Activated naive CD8-positive, alpha-beta T cell (primary cell): ENCODE results near the gene CCNG1.
A peak's percentile ranks its signal among the peaks of the same experiment; 100 is the strongest.

ENCODE experiments used
- H3K27ac Mint-ChIP-seq: one replicate; pipeline ENCODE4 v1.8.0; 2021; ENCODE audit warnings: mixed read lengths
- H3K27me3 Mint-ChIP-seq: one replicate; pipeline ENCODE4 v1.8.0; 2021; ENCODE audit warnings: mixed read lengths
- H3K36me3 Mint-ChIP-seq: one replicate; pipeline ENCODE4 v1.8.0; 2021; ENCODE audit warnings: mixed read lengths
- H3K4me1 Mint-ChIP-seq: one replicate; pipeline ENCODE4 v1.8.0; 2021; ENCODE audit warnings: low read depth, mixed read lengths
- H3K4me3 Mint-ChIP-seq: one replicate; pipeline ENCODE4 v1.8.0; 2021; ENCODE audit warnings: mild to moderate bottlenecking, mixed read lengths
- H3K9me3 Mint-ChIP-seq: one replicate; pipeline ENCODE4 v1.8.0; 2021; ENCODE audit warnings: low read depth, mixed read lengths

Gene CCNG1

DNA sequence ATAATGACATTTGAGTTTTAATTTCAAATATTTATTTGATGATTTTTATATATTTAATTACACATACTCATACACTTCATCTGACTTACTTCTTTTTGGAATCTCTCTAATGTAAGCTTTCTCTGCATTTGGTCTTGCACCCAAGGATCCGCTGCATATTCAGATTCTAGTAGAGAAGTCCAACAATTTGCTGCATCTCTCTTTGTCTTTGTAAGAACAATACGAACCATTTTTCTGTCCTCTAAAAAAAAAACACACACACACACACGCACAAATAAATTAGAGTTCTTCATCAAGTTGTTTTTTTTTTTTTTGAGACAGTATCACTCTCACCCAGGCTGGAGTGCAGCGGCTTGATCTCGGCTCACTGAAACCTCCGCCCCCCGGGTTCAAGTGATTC, 19.4 kb downstream of the CCNG1 start:
- H3K9me3 Mint-ChIP-seq = no peaks in the 10 kb centered on the region
- peak overlapping the region; percentile 18 for H3K27ac Mint-ChIP-seq
- peaks cover 7% of the 10 kb centered on the region for H3K36me3 Mint-ChIP-seq
- H3K27me3 Mint-ChIP-seq = no peaks in the 10 kb centered on the region
- no peak overlapping the region for H3K4me3 Mint-ChIP-seq
- H3K4me1 Mint-ChIP-seq = peaks cover 41% of the 10 kb centered on the region

DNA sequence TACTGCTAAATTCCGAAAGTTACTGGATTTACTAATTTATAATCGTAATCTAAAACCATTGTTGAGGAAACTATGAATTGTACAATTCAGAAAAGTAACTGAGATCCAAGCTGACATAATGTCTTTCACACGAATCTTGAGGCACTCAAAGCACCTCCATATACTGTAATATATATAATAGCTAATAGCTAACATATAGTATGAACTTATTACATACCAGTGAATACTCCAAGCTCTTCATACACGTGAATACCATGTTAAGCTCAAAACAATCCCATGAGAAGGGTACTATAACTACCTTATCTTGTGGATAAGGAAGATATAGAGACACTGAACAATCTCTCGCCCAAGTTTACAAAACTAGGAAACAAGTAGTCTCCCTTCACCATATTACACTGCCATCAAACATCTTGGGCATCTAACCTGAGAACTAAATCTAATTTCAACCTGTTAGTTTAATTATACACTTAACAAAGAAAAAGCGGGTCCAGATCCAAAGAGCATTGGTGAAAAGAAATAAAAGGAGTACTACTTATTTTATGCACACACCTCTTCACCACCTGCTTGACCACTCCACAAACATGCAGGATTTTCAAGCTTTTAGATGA, 21.5 kb downstream of the CCNG1 start:
- H3K4me1 Mint-ChIP-seq = peaks cover 47% of the 10 kb centered on the region
- peaks cover 7% of the 10 kb centered on the region for H3K36me3 Mint-ChIP-seq
- no peaks in the 10 kb centered on the region for H3K9me3 Mint-ChIP-seq
- no peaks in the 10 kb centered on the region for H3K27me3 Mint-ChIP-seq
- H3K27ac Mint-ChIP-seq = peak overlapping the region; percentile 99
- peak overlapping the region; percentile 98 for H3K4me3 Mint-ChIP-seq

DNA sequence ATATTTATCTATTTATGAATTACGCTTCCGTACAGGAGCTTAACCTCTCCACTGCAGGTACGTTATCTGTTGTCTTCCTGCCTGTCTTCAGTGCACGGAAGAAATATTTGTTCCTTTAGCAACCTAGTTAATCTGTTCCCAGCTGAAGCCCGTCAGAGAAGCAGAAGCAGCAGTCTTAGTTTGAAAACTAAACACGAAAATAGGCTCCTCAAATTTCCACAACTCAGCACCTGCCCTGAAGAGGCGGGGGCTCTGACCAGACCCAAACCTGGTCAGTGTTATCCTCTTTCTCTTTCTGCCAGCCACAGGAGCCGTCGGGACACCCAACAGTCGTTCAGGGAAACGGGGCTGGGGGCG, 22.0 kb downstream of the CCNG1 start:
- H3K36me3 Mint-ChIP-seq = peaks cover 7% of the 10 kb centered on the region
- no peaks in the 10 kb centered on the region for H3K27me3 Mint-ChIP-seq
- H3K9me3 Mint-ChIP-seq = no peaks in the 10 kb centered on the region
- H3K4me3 Mint-ChIP-seq = peak overlapping the region; percentile 98
- H3K27ac Mint-ChIP-seq = peak overlapping the region; percentile 99
- peaks cover 47% of the 10 kb centered on the region for H3K4me1 Mint-ChIP-seq

DNA sequence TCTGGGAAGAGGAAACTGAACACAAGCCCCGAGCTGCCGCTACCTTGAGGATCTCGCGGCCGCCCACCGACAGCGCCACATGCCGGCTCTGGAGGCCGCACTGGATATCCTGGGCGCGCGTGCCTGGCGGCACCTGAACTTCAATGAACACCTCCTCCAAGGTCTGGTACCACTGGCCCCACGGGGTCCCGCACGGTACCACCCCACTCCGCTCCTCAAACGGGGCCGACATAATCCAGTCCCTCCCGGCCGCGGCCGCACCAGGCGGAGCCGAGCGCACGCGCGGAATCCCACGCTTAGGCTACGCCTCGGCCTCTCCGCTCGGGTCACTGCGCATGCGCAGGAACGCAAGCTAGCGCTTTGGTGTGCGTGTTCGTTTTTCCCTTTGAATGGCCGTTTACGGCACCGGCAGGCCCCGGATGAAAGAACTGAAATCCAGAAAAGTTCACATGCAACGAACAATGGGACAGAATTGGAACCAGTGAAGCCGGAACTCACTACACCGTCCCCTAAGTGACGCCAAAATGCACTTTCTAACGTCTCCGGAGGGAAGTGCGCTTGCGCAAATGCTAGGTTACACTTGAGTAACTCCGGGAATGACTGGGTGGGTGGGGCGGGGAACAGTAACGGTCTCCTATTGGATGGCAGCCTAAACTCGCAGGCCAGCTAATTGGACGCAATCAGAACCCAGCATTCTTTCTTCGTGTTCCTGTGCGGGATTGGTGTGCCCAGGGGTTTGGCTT, 22.6 kb downstream of the CCNG1 start, which contains the start of gene NUDCD2:
Gene NUDCD2 (minus strand): TSS at position 284 of the 743 bp plus-strand sequence. CDS start 52 bp downstream, at position 232.
- H3K36me3 Mint-ChIP-seq = peaks cover 7% of the 10 kb centered on the region
- peaks cover 46% of the 10 kb centered on the region for H3K4me1 Mint-ChIP-seq
- no peaks in the 10 kb centered on the region for H3K9me3 Mint-ChIP-seq
- no peaks in the 10 kb centered on the region for H3K27me3 Mint-ChIP-seq
- H3K4me3 Mint-ChIP-seq = peak within 1 kb of the TSS; percentile 98
- H3K27ac Mint-ChIP-seq = peak within 1 kb of the TSS; percentile 99

DNA sequence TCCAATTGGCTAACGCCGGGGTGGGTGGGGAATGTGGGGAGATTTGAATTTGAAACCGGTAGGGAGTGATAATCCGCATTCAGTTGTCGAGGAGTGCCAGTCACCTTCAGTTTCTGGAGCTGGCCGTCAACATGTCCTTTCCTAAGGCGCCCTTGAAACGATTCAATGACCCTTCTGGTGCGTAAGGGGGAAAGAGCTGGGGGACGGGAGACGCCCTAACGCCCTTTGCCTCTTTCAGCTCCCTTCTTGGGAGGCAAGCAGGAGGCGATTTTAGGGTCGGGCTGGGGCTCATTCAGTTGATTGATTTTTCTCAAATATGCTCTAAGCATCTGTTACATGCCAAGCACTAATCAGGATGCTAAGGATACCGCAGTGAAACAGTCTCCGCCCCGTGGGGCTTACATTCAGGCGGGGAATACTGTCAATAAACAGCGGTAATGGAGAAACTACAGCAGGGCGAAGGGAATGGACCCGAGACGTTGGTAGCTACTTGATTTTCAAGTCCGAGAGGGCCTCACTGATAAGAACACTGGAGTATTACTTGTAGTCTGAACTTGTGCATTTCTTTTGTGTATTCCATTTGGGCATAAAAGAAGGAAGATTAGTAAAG, 23.3 kb downstream of the CCNG1 start, which contains the start of gene HMMR:
Gene HMMR (plus strand): TSS at position 71 of the 610 bp plus-strand sequence. CDS start 61 bp downstream, at position 132.
- Mint-ChIP-seq H3K27ac (peak within 1 kb of the TSS; percentile 99), H3K9me3 (no peaks in the 10 kb centered on the region), H3K4me1 (peaks cover 43% of the 10 kb centered on the region), H3K4me3 (peak within 1 kb of the TSS; percentile 98), H3K27me3 (no peaks in the 10 kb centered on the region), H3K36me3 (peaks cover 3% of the 10 kb centered on the region)

- no peak overlapping the region for H3K27ac Mint-ChIP-seq
- no peaks in the 10 kb centered on the region for H3K36me3 Mint-ChIP-seq
- no peaks in the 10 kb centered on the region for H3K9me3 Mint-ChIP-seq
- H3K27me3 Mint-ChIP-seq = no peaks in the 10 kb centered on the region
- H3K4me1 Mint-ChIP-seq = peaks cover 23% of the 10 kb centered on the region
- H3K4me3 Mint-ChIP-seq = no peak overlapping the region
Observed at GRCh38 chr5:163463063-163463435, 25.7 kb downstream of the CCNG1 start.

DNA sequence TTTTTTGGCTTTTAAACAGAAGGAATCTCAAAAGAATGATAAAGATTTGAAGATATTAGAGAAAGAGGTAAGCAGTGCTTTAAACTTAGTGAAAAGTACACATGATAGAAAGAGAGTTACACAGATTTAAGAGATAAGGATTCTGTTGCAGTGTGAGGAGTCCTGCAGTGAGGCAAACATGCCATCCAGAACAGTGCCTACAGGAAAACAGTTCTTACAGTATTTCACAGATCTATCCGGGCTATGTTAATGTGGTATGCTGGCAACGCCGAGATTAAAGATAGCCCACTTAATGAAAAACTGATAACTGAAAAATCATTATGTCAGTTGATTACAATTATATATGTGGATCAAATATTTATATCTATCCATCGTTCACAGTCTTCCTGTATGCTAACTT, 30.3 kb downstream of the CCNG1 start:
- H3K9me3 Mint-ChIP-seq = no peaks in the 10 kb centered on the region
- no peak overlapping the region for H3K4me3 Mint-ChIP-seq
- H3K4me1 Mint-ChIP-seq = peaks cover 2% of the 10 kb centered on the region
- H3K27me3 Mint-ChIP-seq = no peaks in the 10 kb centered on the region
- H3K36me3 Mint-ChIP-seq = no peaks in the 10 kb centered on the region
- H3K27ac Mint-ChIP-seq = no peak overlapping the region

- no peak overlapping the region for H3K27ac Mint-ChIP-seq
- peaks cover 4% of the 10 kb centered on the region for H3K4me1 Mint-ChIP-seq
- H3K27me3 Mint-ChIP-seq = no peaks in the 10 kb centered on the region
- no peaks in the 10 kb centered on the region for H3K9me3 Mint-ChIP-seq
- no peak overlapping the region for H3K4me3 Mint-ChIP-seq
- no peaks in the 10 kb centered on the region for H3K36me3 Mint-ChIP-seq
Observed at GRCh38 chr5:163473635-163474243, 36.3 kb downstream of the CCNG1 start.

DNA sequence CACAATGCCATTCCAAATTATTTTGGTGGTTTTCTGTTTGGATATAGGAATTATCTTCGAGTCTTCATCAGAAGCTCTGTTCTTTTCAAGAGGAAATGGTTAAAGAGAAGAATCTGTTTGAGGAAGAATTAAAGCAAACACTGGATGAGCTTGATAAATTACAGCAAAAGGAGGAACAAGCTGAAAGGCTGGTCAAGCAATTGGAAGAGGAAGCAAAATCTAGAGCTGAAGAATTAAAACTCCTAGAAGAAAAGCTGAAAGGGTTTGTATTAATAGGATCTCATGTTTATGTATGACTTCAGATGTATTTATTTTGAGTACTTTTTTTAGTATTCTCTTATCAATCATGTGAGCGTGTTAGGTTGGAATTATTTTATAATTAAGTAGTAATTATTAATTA, 38.0 kb downstream of the CCNG1 start:
- Mint-ChIP-seq H3K4me1 (peaks cover 7% of the 10 kb centered on the region), H3K27me3 (no peaks in the 10 kb centered on the region), H3K27ac (no peak overlapping the region), H3K4me3 (no peak overlapping the region), H3K36me3 (no peaks in the 10 kb centered on the region), H3K9me3 (no peaks in the 10 kb centered on the region)

DNA sequence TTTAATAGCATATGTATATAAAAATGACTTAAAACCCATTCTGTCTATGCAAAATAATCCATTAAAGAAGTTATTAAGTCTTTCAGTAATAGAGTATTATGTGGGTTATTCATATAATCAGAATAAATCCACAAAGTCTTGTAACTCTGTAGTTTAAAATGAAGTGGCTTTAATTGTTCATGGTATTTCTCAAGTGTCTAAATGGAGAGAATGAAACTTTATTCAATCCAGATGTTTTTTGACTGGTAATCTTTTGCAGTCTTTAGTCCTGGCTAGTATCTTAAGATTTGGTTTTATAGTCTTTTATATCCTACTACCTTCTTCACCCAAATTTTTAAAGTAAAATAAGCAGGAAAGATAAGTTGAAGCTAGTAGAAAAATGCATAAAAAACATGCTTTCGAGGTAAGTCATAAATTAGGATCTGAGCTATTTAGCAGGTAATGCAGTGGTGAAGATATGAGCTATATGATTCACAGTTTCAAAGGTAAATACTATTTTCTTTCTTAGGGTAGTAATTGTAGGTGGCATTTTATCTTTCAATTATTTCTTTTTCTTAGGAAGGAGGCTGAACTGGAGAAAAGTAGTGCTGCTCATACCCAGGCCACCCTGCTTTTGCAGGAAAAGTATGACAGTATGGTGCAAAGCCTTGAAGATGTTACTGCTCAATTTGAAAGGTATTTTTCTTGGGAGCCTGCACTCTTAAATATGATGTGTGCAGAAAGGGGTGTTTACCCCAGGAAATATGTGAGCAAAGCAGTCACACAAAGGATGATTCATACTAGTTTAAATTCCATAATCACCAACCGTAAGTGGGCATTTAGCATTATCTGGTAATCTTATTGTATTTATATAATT, 41.0 kb downstream of the CCNG1 start:
- peaks cover 7% of the 10 kb centered on the region for H3K4me1 Mint-ChIP-seq
- no peaks in the 10 kb centered on the region for H3K27me3 Mint-ChIP-seq
- H3K27ac Mint-ChIP-seq = peak overlapping the region; percentile 24
- H3K36me3 Mint-ChIP-seq = peaks cover 2% of the 10 kb centered on the region
- H3K9me3 Mint-ChIP-seq = no peaks in the 10 kb centered on the region
- H3K4me3 Mint-ChIP-seq = no peak overlapping the region

DNA sequence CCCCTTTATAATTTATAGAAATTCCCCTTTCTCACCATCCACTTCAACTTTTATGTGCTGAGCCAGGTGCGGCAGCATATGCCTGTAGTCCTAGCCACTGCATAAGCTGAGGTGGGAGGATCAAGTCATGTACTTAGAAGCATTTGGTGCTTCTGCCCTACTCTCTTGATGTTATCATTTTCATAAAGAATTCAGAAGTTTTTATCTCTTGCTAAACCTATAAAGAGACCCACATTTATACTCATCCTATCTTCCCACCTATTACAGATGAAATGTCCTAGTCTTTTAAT, 41.5 kb downstream of the CCNG1 start:
- Mint-ChIP-seq H3K36me3 (peaks cover 2% of the 10 kb centered on the region), H3K9me3 (no peaks in the 10 kb centered on the region), H3K4me3 (no peak overlapping the region), H3K4me1 (peaks cover 7% of the 10 kb centered on the region), H3K27me3 (no peaks in the 10 kb centered on the region), H3K27ac (no peak overlapping the region)

DNA sequence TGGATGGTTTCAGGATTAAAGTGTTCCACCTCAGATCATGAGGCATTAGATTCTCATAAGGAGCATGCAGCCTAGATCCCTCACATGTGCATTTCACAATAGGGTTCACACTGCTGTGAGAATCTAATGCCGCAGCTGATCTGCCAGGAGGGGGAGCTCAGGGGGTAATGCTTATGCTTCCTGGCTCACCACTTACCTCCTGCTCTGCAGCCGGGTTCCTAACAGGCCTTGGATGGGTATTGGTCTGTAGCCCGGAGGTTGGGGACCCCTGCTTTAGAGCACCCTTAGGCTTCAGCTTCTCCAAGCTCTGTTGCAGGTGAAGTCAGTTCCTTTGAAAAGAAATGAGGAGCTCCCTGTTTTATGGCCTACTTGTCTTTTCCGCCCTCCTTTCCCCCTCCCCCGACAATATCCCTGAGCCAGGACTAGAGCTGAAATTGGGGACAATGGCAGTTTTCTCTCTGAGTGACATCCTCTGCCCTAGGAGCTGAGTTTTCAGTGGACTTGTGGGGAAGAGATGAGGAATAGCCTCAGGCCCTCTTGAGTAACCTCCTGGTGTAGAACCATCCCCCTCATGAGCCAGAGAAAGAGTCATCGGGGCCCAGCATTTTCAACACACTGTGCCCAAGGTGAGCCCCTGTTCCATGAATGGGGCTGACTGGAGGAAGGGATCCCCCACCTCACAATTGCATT, 51.8 kb downstream of the CCNG1 start:
- Mint-ChIP-seq H3K27me3 (peaks cover 2% of the 10 kb centered on the region), H3K36me3 (no peaks in the 10 kb centered on the region), H3K27ac (no peak overlapping the region), H3K4me3 (no peak overlapping the region), H3K9me3 (no peaks in the 10 kb centered on the region), H3K4me1 (no peaks in the 10 kb centered on the region)

DNA sequence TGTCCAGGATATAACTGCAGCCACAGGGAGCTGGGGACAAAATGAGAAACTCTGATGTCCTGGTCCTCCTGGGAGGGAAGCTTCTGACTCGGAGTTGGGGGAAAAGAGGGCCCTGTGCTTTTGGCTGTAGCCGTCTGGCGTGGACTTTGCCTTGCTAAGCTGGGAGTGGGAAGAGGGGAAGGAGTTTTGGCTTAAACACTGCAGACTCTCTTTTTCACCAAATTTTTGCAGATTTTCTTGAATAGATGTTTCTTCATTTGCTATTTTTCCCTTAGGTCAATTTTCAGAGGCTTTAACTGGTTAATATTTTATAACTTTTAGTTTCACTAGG, 52.3 kb downstream of the CCNG1 start:
- Mint-ChIP-seq H3K4me1 (no peaks in the 10 kb centered on the region), H3K4me3 (no peak overlapping the region), H3K36me3 (no peaks in the 10 kb centered on the region), H3K9me3 (no peaks in the 10 kb centered on the region), H3K27me3 (peaks cover 2% of the 10 kb centered on the region), H3K27ac (no peak overlapping the region)
